Ishikawa (cell line): Measurements from ENCODE around the gene FZR1.

ENCODE experiments used
- CEBPB ChIP-seq: IDR thresholded peaks from 2 replicates; pipeline ENCODE4 v1.6.1; 2012
- CREB1 ChIP-seq: IDR thresholded peaks from 2 replicates; pipeline ENCODE4 v1.6.1; 2012; ENCODE audit warnings: low read depth
- FOXM1 ChIP-seq: IDR thresholded peaks from 2 replicates; pipeline ENCODE4 v1.6.1; 2012; ENCODE audit warnings: low read depth, borderline replicate concordance
- RAD21 ChIP-seq: IDR thresholded peaks from 2 replicates; pipeline ENCODE4 v1.6.1; 2012; ENCODE audit warnings: low read depth
- TAF1 ChIP-seq: IDR thresholded peaks from 2 replicates; pipeline ENCODE4 v1.6.1; 2012; ENCODE audit warnings: low read depth, mild to moderate bottlenecking
- TCF12 ChIP-seq: IDR thresholded peaks from 2 replicates; pipeline ENCODE4 v1.6.1; 2012; ENCODE audit warnings: low read depth
- TEAD4 ChIP-seq: IDR thresholded peaks from 2 replicates; pipeline ENCODE4 v1.6.1; 2012
- YY1 ChIP-seq: IDR thresholded peaks from 2 replicates; pipeline ENCODE4 v1.6.1; 2012; ENCODE audit warnings: low read depth
- TF ChIP-seq, protein P1 (sequence below): IDR thresholded peaks from 2 replicates; pipeline ENCODE4 v1.6.1; 2012

DNA sequence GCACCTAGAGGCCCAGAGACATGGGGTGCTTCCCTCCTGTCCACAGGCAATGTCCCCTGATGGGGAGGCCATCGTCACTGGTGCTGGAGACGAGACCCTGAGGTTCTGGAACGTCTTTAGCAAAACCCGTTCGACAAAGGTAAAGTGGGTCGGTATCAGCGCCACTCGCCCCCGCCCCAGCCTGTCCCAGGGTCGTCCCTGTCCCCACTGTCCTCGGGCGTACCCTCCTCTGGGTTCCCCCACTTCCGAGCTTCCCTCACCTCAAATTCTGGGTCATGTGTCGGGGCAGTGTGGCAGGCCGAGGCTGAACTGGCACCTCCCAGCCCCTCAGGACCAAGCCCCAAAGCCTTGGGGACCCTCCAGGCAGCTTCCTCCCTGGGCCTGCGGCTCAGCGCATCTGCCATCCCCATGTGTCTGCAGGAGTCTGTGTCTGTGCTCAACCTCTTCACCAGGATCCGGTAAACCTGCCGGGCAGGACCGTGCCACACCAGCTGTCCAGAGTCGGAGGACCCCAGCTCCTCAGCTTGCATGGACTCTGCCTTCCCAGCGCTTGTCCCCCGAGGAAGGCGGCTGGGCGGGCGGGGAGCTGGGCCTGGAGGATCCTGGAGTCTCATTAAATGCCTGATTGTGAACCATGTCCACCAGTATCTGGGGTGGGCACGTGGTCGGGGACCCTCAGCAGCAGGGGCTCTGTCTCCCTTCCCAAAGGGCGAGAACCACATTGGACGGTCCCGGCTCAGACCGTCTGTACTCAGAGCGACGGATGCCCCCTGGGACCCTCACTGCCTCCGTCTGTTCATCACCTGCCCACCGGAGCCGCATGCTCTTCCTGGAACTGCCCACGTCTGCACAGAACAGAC is 28.5 kb downstream of the FZR1 start:
- TF ChIP-seq TAF1 (no peak), TEAD4 (no peak), YY1 (no peak), RAD21 (no peak), FOXM1 (no peak), CEBPB (no peak), TCF12 (no peak), CREB1 (no peak)
- TF ChIP-seq, protein P1, sequence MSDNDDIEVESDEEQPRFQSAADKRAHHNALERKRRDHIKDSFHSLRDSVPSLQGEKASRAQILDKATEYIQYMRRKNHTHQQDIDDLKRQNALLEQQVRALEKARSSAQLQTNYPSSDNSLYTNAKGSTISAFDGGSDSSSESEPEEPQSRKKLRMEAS: no peak
